Adrenal gland (tissue), 5 donors: ENCODE data around the gene EIF4G3.

Experiments
- POLR2A ChIP-seq, 2 donors: fragments of 450-650 bp; IDR thresholded peaks; one replicate each; pipeline ENCODE4 v1.6.1; 2017; ENCODE audit warnings: antibody characterized with exemption in 2 of 2, mild to moderate bottlenecking in 2 of 2, moderate library complexity in 1 of 2
- TF ChIP-seq, protein P1 (sequence below), 6 experiments: fragments of 450-650 bp in 4 of 6; fragments of 200-600 bp in 2 of 6; sonication (generic) in 1 of 6; IDR thresholded peaks; 1 replicate in 5 of 6; 2 replicates in 1 of 6; pipeline versions ENCODE4 v1.5.1 to v1.8.0; 2016 to 2021; ENCODE audit warnings: antibody characterized with exemption in 6 of 6, mild to moderate bottlenecking in 2 of 6, moderate library complexity in 1 of 6
- donor health status: DM: no; HTN: no; CAD: no.

DNA sequence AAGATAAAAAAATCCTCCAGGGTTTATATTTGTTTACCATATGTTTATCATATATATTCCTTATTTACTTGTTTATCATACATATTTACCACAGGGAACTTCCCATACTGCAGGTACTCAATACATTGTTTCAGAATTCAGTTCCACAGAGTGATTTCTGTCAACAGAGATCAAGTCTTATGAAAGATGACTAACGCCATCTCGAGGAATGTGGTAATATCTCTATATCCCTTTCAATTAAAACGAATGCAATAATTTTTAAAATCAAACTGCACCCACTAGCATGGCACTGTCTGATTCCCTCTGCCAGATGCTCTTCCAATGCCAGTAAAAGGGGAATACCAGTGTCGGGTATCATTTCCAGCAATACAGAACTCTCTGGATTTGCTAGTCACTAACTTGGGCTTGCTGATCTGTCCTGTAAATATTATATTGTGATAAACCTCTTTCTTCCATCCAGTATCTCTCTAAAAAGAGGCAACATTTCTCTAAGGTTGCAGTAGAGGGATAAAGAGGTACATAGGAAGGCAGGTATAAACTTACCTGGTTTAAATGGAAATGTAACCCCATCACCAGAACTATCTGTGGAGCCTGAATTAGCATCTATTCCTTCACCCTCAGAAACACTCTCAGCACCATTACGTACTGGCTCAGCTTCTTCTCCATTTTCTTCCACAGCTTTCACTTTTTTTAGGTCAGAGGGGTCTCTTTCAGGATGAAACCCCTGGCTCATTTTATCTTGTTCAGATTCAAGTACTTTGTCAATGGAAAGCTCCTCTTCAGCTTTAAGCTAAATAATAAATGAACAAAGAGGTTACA lies 277.3 kb downstream of the EIF4G3 start:
- TF ChIP-seq, protein P1, sequence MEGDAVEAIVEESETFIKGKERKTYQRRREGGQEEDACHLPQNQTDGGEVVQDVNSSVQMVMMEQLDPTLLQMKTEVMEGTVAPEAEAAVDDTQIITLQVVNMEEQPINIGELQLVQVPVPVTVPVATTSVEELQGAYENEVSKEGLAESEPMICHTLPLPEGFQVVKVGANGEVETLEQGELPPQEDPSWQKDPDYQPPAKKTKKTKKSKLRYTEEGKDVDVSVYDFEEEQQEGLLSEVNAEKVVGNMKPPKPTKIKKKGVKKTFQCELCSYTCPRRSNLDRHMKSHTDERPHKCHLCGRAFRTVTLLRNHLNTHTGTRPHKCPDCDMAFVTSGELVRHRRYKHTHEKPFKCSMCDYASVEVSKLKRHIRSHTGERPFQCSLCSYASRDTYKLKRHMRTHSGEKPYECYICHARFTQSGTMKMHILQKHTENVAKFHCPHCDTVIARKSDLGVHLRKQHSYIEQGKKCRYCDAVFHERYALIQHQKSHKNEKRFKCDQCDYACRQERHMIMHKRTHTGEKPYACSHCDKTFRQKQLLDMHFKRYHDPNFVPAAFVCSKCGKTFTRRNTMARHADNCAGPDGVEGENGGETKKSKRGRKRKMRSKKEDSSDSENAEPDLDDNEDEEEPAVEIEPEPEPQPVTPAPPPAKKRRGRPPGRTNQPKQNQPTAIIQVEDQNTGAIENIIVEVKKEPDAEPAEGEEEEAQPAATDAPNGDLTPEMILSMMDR (IDR thresholded peaks at IDR 0.05): no peak
- no peak for TF ChIP-seq POLR2A (IDR thresholded peaks at IDR 0.05)
